VCaP (cell line): ENCODE data around the gene RPL29.
"Not testable (repeated sequence)": the region's sequence is repeated elsewhere in the genome, so short reads cannot be mapped to it uniquely, and the experiment has no call there.

Source experiments
- H3K27ac ChIP-seq: fragments of 450-650 bp; 2 replicates; pipeline ENCODE4 v1.5.1; 2017
- CTCF ChIP-seq: fragments of 450-650 bp; conservative IDR thresholded peaks from 2 replicates; pipeline ENCODE4 v1.5.1; 2017; ENCODE audit warnings: mild to moderate bottlenecking, moderate library complexity

The RPL29 gene

GRCh38 chr3:51995346-51996163, at the start of gene RPL29:
RPL29 (minus strand) TSS chr3:51995895; CDS start chr3:51995461, 434 bp downstream.
- peak within 1 kb of the TSS; percentile 91 for H3K27ac ChIP-seq
- no peak for TF ChIP-seq CTCF

- no peak for TF ChIP-seq CTCF
- H3K27ac ChIP-seq, result no peak overlapping the region
Measured at GRCh38 chr3:52044869-52045619, 49.3 kb upstream of the RPL29 start.

GRCh38 chr3:52043750-52044149, 48.1 kb upstream of the RPL29 start:
- no peak overlapping the region for H3K27ac ChIP-seq
- no peak for TF ChIP-seq CTCF

- not testable (repeated sequence) for H3K27ac ChIP-seq
Measured at GRCh38 chr3:52043039-52043438, 47.3 kb upstream of the RPL29 start.

GRCh38 chr3:52041118-52041731, 45.5 kb upstream of the RPL29 start:
- no peak overlapping the region for H3K27ac ChIP-seq
- TF ChIP-seq CTCF, result no peak

GRCh38 chr3:52040600-52040999, 44.9 kb upstream of the RPL29 start:
- H3K27ac ChIP-seq, result no peak overlapping the region
- TF ChIP-seq CTCF, result no peak

- H3K27ac ChIP-seq, result no peak overlapping the region
- TF ChIP-seq CTCF, result no peak
Measured at GRCh38 chr3:52039846-52040245, 44.2 kb upstream of the RPL29 start.
